Progenitor cell of endocrine pancreas (in vitro differentiated cells): ENCODE data around the gene CPNE2. TPM values are rescaled to one million over a fixed set of nuclear protein-coding genes. Genes with fewer than 3 reads are reported as not detected.

Experiments
- DNase-seq: peaks from one replicate; pipeline ENCODE4 v3.0.0; 2021; ENCODE audit warnings: low spot score; ENCODE audit not compliant: unreplicated experiment
- H3K27ac Mint-ChIP-seq: 2 replicates; pipeline ENCODE4 v1.8.0; 2021; ENCODE audit warnings: mild to moderate bottlenecking, moderate library complexity, mixed read lengths
- H3K27me3 Mint-ChIP-seq: 2 replicates; pipeline ENCODE4 v1.8.0; 2021; ENCODE audit warnings: mixed read lengths
- H3K36me3 Mint-ChIP-seq: 2 replicates; pipeline ENCODE4 v1.8.0; 2022; ENCODE audit warnings: mixed read lengths; ENCODE audit not compliant: insufficient read depth
- H3K4me1 Mint-ChIP-seq: 2 replicates; pipeline ENCODE4 v1.8.0; 2021; ENCODE audit warnings: low read depth, mixed read lengths
- H3K4me3 Mint-ChIP-seq: 2 replicates; pipeline ENCODE4 v1.8.0; 2021; ENCODE audit warnings: low read depth, mild to moderate bottlenecking, moderate library complexity, mixed read lengths
- H3K9me3 Mint-ChIP-seq: 2 replicates; pipeline ENCODE4 v1.8.0; 2021; ENCODE audit warnings: low read depth, mixed read lengths
- total RNA-seq: library from RNA; stranded (reverse); gene quantifications from 2 replicates; pipeline ENCODE4 v1.2.1, GENCODE V29; 2021
- TF ChIP-seq, protein P1 (sequence below): fragments of 200-600 bp; sonication (generic); IDR thresholded peaks from one replicate; pipeline ENCODE4 v1.5.0; 2021; ENCODE audit warnings: antibody characterized with exemption, mild to moderate bottlenecking; ENCODE audit not compliant: unreplicated experiment

Gene CPNE2
- total RNA-seq, 1 donor from 2014 or later = 6.7 TPM

DNA sequence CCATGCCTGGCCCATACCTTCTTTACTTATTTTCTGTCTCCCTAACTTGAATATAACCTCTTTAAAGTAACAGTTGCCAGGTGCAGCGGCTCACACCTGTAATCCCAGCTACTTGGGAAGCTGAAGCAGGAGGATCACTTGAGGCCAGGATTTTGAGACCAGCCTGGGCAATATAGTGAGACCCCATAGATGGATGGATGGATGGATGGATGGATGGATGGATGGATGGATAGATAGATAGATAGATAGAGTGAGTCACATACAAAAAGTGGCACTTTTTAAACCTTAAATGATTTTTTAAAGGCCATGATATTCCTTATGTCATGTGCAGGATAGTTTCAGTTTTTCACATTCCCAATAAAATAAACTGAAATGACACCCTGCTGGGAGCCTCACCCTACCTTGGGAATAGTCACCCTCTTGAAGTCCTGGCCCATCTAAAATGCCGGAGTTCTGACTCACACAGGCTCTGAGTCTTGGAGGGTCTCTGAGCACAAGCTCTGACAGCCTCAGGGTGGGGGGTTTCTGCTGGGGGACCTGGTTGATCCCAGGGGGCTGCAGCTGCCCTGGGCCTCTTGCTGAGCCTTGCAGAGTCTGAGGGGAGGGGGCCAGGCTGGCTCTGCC lies 26.2 kb downstream of the CPNE2 start:
- no peak overlapping the region for H3K27ac Mint-ChIP-seq
- H3K9me3 Mint-ChIP-seq = no peaks in the 10 kb centered on the region
- TF ChIP-seq, protein P1, sequence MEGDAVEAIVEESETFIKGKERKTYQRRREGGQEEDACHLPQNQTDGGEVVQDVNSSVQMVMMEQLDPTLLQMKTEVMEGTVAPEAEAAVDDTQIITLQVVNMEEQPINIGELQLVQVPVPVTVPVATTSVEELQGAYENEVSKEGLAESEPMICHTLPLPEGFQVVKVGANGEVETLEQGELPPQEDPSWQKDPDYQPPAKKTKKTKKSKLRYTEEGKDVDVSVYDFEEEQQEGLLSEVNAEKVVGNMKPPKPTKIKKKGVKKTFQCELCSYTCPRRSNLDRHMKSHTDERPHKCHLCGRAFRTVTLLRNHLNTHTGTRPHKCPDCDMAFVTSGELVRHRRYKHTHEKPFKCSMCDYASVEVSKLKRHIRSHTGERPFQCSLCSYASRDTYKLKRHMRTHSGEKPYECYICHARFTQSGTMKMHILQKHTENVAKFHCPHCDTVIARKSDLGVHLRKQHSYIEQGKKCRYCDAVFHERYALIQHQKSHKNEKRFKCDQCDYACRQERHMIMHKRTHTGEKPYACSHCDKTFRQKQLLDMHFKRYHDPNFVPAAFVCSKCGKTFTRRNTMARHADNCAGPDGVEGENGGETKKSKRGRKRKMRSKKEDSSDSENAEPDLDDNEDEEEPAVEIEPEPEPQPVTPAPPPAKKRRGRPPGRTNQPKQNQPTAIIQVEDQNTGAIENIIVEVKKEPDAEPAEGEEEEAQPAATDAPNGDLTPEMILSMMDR = no peak
- H3K36me3 Mint-ChIP-seq = no peaks in the 10 kb centered on the region
- H3K4me3 Mint-ChIP-seq = no peak overlapping the region
- peaks cover 3% of the 10 kb centered on the region for H3K4me1 Mint-ChIP-seq
- no peaks in the 10 kb centered on the region for H3K27me3 Mint-ChIP-seq
- no peak for DNase-seq

DNA sequence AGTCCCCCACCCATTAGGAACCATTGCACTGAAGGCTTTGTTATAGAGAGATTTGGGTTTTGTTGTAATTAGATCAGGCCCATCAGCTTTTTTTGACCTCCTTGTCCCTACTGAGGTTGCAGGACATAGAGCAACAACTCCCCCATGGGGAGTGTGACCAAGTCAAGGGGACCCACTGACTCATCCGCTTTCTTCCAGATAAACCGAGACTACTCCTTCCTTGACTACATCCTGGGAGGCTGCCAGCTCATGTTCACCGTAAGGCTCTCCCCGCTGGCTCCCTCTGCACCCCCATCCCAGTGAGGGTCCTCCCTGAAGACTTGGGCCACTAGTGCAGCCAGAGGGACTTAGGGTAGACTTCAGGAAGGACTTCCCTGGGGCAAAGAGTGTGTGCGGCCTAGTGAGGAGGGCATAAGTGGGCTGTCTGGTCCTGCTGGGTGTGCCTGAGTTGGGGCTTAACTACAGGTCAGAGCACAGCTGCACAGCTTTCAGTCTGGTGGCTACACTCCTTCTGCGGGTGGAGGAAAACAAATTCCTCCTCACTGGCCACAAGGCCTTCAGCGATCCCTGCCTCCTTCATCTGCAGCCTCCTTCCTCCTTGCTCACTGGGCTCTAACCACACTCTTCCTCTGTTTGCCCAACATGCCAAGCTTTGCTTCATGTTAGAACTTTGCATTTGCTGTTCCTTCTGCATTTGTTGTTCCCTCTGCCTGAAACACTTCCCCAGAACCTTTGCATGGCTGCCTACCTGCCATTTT lies 31.0 kb downstream of the CPNE2 start:
- H3K27me3 Mint-ChIP-seq = no peaks in the 10 kb centered on the region
- no peak for DNase-seq
- no peaks in the 10 kb centered on the region for H3K9me3 Mint-ChIP-seq
- H3K4me3 Mint-ChIP-seq = no peak overlapping the region
- no peaks in the 10 kb centered on the region for H3K36me3 Mint-ChIP-seq
- no peak overlapping the region for H3K27ac Mint-ChIP-seq
- no peaks in the 10 kb centered on the region for H3K4me1 Mint-ChIP-seq
- TF ChIP-seq, protein P1 = no peak

DNA sequence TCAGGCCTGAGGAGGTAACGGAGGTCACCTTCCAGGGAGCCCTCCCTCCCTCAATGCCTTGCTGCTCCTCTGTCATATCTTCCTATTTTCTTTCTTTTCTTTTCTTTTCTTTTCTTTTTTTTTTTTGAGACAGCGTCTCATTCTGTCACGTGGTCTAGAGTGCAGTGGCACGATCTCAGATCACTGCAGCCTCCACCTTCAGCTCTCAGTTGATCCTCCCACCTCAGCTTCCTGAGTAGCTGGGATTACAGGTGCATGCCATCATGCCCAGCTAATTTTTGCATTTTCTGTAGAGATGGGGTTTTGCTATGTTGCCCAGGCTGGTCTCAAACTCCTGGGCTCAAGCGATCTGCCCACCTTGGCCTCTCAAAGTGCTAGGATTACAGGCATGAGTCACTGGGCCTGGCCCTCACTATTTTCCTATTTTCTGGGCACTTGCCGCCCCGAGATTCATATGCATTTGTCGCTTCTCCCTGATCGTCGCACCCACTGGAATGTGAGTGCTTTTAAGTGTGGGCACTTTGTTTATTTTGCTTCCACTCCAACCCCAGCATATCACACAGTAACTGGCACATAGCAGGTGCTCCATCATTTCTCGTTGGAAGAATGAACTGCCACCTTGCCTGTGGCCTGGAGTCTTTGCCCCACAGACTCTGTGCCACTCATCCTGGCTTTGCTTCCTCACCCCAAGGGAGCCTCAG lies 31.7 kb downstream of the CPNE2 start:
- Mint-ChIP-seq H3K27me3 (no peaks in the 10 kb centered on the region), H3K9me3 (no peaks in the 10 kb centered on the region), H3K4me1 (no peaks in the 10 kb centered on the region), H3K4me3 (no peak overlapping the region), H3K27ac (no peak overlapping the region), H3K36me3 (no peaks in the 10 kb centered on the region)
- no peak for DNase-seq
- TF ChIP-seq, protein P1 = no peak

DNA sequence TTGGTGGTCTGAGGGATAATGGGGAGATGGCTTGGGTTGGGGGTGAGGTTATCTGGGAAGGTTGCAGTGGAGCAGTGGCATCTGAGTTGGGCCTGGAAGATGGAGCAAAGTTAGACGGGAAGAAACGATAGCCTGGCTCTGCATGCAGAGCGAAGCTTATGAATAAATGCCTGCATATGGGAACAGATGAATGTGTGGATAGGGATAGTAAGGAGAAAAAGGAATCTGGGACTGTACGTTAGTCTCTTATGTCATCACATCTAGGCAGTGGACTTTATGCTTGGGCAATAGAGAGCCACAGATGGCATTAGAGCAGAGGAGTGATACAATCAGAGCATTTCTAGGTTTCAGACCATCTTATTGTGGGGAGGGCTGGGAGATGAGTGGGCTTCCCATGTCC lies 33.0 kb downstream of the CPNE2 start:
- DNase-seq = no peak
- H3K27ac Mint-ChIP-seq = no peak overlapping the region
- H3K4me3 Mint-ChIP-seq = no peak overlapping the region
- TF ChIP-seq, protein P1 = no peak
- no peaks in the 10 kb centered on the region for H3K9me3 Mint-ChIP-seq
- no peaks in the 10 kb centered on the region for H3K27me3 Mint-ChIP-seq
- no peaks in the 10 kb centered on the region for H3K36me3 Mint-ChIP-seq
- no peaks in the 10 kb centered on the region for H3K4me1 Mint-ChIP-seq

DNA sequence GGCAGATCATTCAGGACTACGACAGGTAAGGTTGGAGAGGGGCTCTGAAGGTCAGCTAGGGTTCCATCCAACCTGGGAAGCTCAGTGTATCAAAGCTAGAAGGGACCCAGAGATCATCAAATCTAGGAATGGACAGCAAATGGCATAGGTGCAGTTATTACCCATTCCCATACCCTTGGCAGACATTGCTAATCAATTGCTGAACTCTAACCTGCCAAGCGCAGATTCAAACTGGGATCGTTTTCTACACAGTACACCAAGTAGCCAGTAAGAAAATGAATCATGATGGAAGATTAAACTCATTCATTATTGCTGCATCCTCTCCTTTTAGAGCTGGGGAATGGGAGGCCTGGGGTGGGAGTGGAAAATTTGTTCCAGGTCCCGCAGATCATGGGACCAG lies 33.6 kb downstream of the CPNE2 start:
- Mint-ChIP-seq H3K4me1 (no peaks in the 10 kb centered on the region), H3K4me3 (no peak overlapping the region), H3K9me3 (no peaks in the 10 kb centered on the region), H3K27me3 (no peaks in the 10 kb centered on the region), H3K36me3 (no peaks in the 10 kb centered on the region), H3K27ac (no peak overlapping the region)
- TF ChIP-seq, protein P1 = no peak
- no peak for DNase-seq
